GM10266 (cell line): Measurements from ENCODE around the gene NOG.

Experiments
- DNase-seq: peaks from one replicate; pipeline ENCODE4 v3.0.0; 2012; ENCODE audit errors: extremely low spot score
- CTCF ChIP-seq: IDR thresholded peaks from 2 replicates; pipeline ENCODE4 v1.5.1; 2012; ENCODE audit warnings: mild to moderate bottlenecking, low read depth; ENCODE audit not compliant: control insufficient read depth, insufficient read depth; ENCODE audit errors: missing control alignments

NOG gene

DNA sequence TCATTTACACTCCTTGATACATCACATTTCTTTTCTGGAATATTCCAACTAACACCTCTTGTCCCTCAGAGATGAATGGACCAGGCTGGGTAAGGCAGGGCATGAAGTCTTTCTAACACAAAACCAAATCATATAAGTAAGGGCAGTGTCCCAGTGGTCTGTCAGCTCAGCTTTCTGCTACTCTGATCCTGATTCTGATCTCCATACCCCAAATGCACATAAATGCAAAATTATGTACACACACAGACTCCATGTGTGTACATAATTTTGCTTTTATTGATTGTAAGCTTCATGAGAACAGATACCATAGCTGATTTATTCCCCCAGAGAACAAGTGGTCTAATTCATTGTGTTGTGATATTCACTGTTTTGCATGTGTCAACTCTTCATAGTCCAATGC lies 47.9 kb downstream of the NOG start:
- no peak for DNase-seq
- no peak for TF ChIP-seq CTCF

GRCh38 chr17:56641894-56642293 lies 48.4 kb downstream of the NOG start:
- DNase-seq = no peak
- no peak for TF ChIP-seq CTCF

DNA sequence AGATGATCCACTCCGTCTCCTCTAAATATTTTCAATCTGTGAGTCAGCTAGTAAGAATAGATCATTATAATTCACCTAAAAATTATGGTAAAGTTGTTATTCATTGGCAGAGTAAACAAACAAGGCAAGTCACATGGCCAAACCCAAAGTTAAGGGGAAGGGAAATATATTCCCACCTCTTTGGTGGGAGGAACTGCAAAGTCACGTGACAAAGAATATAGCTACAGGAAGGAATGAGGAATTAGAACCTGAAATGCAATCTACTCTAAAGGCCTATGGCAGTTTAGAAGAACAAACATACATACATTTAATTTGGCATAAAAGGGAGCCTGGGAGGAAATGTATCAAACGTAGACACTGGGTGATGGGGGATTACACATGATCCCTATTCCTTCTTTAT lies 48.9 kb downstream of the NOG start:
- TF ChIP-seq CTCF = no peak
- no peak for DNase-seq
